Activated CD8-positive, alpha-beta memory T cell treated with anti-CD3 and anti-CD28 coated beads for 36 hours (primary cell): ENCODE measurements around the gene CHST2. TPM values are rescaled to one million over a fixed set of nuclear protein-coding genes. Genes with fewer than 3 reads are reported as not detected.
"Not testable (repeated sequence)": the region's sequence is repeated elsewhere in the genome, so short reads cannot be mapped to it uniquely, and the experiment has no call there.

Experiments used
- CTCF ChIA-PET: fragments of 350-600 bp; sonication (Branson Sonifier 250); formaldehyde crosslinking; loops from one replicate; lab custom pipeline; 2021; ENCODE audit warnings: antibody characterized with exemption; lab: Charles Lee
- POLR2A ChIA-PET: fragments of 350-600 bp; sonication (Branson Sonifier 250); formaldehyde crosslinking; loops from one replicate; lab custom pipeline; 2021; ENCODE audit warnings: antibody characterized with exemption; lab: Charles Lee
- total RNA-seq, 2 experiments: library from RNA; stranded (reverse); gene quantifications; one replicate each; pipeline ENCODE4 v1.2.3, GENCODE V29; 2021

Gene CHST2
- 1 to 10 TPM; 4.0 to 4.3 TPM for total RNA-seq

DNA sequence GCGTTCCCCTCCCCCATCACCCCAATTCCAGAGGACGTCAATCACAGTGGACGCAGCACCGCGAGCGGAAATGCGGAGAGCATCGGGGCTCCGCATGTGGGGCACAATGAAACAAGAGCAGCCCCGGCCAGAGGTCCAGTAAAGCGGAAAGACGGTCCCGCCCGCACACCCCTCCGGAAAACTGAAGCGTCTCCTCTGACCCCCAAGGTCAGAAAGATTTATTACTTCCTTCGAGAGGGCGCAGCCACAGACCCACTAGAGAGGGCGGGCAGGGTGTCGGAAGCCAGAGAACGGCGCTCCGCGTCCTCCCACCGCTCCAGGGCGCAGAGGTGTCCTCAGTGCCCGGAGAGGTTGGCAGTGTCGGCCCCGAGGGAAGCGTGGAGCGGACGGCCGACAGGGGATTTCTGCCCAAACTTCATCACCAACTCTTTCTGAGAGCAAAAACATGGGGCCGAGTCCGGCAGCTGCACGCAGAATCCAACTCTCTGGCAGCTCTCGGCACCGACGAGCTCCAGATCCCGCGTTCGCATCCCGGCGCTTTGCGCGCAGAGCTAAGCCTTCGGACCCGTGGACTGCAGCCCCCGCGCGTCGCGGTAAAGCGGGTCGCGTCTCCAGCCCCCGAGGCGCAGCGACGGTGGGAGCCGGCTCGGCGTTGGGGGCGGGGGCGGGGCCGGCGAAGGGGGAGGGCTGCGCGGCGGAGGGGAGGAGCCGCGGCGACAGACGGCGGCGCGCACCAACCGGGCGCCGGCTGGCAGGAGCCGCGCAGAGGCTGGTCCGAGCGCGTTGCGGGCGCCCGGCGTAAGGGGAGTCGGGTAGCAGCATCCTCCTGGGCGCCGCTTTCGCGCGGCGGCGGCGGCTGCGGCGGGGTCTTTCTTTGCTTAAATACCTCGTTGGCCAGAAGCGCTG is at the start of gene CHST2:
Gene CHST2 (plus strand): TSS at position 763 of the 906 bp plus-strand sequence. CDS start 1,046 bp downstream, outside the sequence.
- POLR2A ChIA-PET = no interaction called here
- CTCF ChIA-PET = interaction anchor here (0.6 kb wide), 1 partner anchor 60 kb away, joined by 3 read pairs; no protein-coding TSS in a partner anchor

DNA sequence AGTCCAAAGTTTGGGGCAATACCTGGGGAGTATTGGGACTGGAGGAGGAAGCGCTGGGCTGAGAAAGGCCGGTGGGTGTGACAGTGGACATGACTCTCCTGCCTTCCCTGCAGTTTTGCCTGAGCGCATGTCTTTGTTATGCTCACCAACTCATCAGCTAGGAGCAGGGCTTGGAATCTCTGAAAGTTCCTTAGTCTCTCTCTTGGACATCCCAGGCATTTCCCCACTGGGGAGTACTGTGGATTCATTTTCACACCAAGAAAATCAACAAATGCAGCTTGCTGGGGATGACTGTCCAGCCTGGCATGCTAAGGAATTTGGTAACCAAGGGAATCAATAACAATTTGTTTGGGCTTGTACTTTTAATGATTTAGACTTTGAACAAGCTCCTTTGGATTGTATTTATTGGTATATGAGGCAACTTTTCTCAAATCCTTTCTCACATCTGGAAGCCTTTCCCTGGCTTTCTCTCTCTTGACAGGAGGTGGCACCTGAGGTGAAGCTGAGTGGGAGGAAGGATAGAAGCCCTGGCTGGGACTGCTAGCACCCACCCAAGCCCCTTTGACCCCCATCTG is 48.5 kb upstream of the CHST2 start:
- POLR2A ChIA-PET = no interaction called here
- CTCF ChIA-PET = no interaction called here

GRCh38 chr3:143071776-143072175 is 47.8 kb upstream of the CHST2 start:
- POLR2A ChIA-PET = no interaction called here
- CTCF ChIA-PET = no interaction called here

DNA sequence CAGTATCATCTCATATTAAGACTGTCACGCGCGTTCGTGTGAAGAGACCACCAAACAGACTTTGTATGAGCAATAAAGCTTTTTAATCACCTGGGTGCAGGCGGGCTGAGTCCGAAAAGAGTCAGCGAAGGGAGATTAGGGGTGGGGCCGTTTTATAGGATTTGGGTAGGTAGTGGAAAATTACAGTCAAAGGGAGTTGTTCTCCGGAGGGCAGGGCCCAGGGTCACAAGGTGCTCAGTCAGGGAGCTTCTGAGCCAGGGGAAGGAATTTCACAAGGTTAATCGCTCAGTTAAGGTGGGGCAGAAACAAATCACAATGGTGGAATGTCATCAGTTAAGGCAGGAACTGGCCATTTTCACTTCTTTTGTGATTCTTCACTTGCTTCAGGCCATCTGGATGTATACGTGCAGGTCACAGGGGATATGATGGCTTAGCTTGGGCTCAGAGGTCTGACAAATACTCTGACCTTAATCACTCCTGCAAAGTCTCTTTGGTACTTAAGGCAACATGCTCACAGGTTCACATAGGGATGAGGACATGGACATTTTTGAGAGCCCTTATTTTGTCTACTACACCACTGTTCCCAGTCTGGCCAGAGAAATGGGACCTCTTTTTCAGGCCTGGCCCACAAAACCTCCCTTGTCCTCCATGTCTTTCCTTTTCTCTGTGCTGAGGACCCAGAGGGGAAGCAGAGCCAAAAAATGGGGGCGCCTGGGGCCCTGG is 47.1 kb upstream of the CHST2 start:
- POLR2A ChIA-PET, CTCF ChIA-PET: not testable (repeated sequence)

DNA sequence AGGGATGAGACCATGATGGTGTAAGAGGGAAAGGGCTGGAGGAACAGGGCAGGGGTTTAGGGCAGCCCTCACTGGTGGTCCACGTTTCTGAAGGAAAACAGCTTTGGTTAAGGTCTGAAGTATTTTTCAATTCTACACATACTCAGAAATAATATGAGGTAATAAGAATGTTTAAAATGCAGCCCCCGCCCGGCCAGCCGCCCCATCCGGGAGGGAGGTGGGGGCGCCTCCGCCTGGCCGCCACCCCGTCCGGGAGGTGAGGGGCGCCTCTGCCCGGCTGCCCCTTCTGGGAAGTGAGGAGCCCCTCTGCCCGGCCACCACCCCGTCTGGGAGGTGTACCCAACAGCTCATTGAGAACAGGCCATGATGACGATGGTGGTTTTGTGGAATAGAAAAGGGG is 46.0 kb upstream of the CHST2 start:
- POLR2A ChIA-PET, CTCF ChIA-PET: not testable (repeated sequence)

GRCh38 chr3:143073983-143074382 is 45.6 kb upstream of the CHST2 start:
- CTCF ChIA-PET, POLR2A ChIA-PET: not testable (repeated sequence)

- ChIA-PET POLR2A (no interaction called here), CTCF (no interaction called here)
These were observed 40.7 kb upstream of the CHST2 start for GRCh38 chr3:143078883-143079282.

DNA sequence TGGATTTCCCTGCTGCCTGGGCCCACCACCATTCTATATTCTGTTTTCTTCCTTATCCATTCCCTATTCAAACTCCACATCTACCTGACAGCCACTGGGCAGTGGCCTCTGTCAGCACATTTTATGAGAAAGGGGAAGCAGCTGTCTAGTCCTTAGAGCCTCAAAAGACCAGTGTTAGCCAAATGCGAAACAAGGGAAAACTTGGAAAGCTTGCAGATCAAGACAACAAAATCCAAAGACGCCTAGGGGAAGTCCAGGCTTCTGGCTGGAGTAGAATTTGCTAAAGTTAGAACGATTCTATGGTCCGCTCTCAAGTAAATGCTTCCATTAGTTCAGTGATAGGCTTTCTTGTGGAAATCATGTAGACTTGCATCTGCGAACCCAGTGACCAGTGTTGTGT is 39.4 kb upstream of the CHST2 start:
- ChIA-PET CTCF (no interaction called here), POLR2A (no interaction called here)

- CTCF ChIA-PET = interaction anchor here (1.6 kb wide), 1 partner anchor 20 kb away, joined by 3 read pairs; no protein-coding TSS in a partner anchor
- POLR2A ChIA-PET = interaction anchor here (1.0 kb wide), 1 partner anchor 79 kb away, joined by 3 read pairs; no protein-coding TSS in a partner anchor
These were observed 38.2 kb upstream of the CHST2 start for GRCh38 chr3:143081365-143081764.

DNA sequence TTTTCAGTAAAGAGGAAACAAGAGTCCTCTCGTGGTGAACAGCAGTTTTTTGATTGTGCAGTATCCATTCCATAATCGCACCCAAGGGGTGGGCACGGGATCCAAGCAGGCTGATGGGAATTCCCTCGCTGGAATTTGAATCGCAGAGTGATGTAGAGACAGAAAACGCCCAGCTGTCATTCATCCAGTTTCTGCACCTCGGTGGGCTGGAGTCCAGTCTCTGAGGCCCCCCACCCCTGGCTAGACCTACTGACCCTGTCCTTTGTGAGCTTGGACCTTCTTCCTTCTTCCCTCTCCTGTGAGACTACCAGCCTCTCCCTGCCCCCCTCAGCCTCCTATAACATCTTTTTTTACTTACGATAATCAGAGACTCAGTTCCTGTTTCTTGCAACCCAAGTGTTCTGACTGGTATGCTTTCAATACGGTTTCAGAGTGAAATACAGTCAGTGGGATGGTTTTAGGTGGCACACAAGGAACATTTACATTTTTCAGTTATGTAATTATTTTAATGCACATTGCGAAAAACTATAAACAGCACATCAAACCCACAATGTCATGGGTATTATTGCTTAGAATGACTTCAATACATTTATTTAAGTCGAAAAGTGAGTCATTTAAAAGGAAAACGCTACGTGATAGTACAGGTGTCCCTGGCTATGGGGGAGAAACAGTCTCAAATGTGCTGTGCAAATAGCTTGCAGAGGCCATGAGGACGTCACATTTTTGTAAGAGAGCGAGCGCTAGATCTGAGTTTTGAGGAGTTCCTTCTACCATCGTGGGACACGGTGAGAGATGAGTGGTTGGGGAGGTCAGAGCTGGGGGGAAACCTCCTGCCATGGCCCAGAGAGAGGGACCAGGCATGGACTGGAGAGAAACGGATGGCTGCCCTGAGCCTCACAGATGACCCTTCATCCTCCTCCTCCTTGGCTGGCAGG is 37.5 kb upstream of the CHST2 start:
- ChIA-PET CTCF (interaction anchor here (0.6 to 1.6 kb wide), 2 partner anchors 21 to 83 kb away, joined by 3 read pairs; no protein-coding TSS in a partner anchor), POLR2A (interaction anchor here (0.6 to 1.0 kb wide), 2 partner anchors 80 to 685 kb away, joined by 3 read pairs; no protein-coding TSS in a partner anchor)

DNA sequence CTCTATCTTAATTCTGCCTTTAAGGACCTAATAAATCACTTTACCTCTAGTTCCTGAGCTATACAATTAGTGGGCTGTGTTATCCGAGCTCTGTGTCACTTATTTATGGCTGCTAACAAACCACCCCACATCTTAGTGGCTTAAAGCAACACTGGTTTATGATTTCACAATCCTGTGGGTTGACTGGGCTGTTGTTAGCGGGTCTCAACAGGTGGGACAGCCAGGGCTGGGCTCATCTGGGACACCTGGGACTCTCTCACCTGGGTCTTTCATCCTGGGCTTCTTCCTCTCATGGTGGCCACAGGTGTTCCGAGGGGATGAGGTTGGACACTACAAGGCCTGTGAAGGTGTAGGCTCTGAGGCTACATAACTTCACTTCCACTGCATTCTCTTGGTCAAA is 35.8 kb upstream of the CHST2 start:
- CTCF ChIA-PET = interaction anchor here (0.7 kb wide), 2 partner anchors 12 to 525 kb away, joined by 3 to 4 read pairs; no protein-coding TSS in a partner anchor
- POLR2A ChIA-PET = no interaction called here

GRCh38 chr3:143084856-143085731 is 34.5 kb upstream of the CHST2 start:
- ChIA-PET POLR2A (no interaction called here), CTCF (no interaction called here)

GRCh38 chr3:143088835-143089234 is 30.7 kb upstream of the CHST2 start:
- ChIA-PET POLR2A (no interaction called here), CTCF (no interaction called here)

DNA sequence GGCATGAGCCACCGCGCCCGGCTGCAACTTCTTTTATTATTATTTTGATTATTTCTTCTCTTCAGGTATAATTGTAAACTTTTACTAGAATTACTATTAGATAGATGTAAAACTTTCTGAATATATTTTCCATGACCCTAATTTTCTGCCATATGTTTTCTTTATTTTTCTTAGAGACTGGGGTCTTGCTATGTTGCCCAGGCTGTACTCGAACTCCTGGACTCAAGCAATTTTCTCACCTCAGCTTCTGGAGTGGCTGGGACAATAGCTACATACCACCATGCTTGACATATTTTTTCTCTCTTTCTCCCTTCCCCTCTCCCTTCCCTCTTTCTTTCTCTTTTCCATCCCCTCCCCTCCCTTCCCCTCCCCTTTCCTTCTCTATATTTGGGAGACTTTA is 29.6 kb upstream of the CHST2 start:
- ChIA-PET CTCF (no interaction called here), POLR2A (interaction anchor here (0.7 kb wide), 1 partner anchor 264 kb away, joined by 4 read pairs; no protein-coding TSS in a partner anchor)

- ChIA-PET POLR2A (interaction anchor here (0.7 kb wide), 1 partner anchor 264 kb away, joined by 4 read pairs; no protein-coding TSS in a partner anchor), CTCF (no interaction called here)
These were observed 29.1 kb upstream of the CHST2 start for GRCh38 chr3:143090486-143090885.

DNA sequence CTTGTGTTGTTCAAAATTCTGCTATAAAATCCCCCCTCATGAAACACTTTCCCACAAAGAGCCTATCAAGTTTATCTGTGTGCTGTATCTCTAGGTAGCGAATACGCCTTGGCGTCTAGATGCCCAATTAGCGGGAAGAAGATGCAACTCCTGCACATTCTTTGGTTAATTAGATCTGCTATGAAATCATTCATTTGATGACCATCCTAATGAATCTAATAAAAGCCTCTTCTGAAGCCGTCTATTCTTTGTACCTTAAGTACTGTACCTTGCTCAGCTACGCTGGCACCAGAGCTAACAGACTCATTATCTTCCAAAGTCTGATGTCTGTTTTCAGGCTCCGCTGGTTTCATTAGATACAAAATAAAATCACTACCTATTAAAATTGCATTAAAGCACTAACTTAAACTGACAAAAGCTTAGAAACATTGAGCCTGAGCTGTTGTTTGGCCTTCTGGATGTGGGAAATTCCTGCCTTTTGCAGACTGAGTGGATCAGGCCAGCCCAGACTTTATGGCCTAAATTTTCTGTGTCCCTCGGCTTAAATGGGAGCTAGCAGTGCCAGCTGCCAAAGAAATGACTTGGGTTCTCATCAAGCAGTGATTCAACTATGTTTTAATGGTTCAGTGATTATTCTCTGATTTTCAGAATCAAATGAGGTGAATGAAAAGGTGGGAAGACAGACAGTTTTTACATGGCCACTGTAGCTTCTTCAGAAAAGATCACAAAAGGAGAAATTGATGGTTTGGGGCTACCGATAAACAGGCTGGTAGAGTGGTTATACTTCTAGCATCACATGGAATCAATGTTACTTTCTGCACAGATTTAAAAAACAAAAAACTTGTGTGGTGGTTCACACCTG is 28.4 kb upstream of the CHST2 start:
- ChIA-PET POLR2A (interaction anchor here (0.7 kb wide), 1 partner anchor 263 kb away, joined by 4 read pairs; no protein-coding TSS in a partner anchor), CTCF (no interaction called here)

DNA sequence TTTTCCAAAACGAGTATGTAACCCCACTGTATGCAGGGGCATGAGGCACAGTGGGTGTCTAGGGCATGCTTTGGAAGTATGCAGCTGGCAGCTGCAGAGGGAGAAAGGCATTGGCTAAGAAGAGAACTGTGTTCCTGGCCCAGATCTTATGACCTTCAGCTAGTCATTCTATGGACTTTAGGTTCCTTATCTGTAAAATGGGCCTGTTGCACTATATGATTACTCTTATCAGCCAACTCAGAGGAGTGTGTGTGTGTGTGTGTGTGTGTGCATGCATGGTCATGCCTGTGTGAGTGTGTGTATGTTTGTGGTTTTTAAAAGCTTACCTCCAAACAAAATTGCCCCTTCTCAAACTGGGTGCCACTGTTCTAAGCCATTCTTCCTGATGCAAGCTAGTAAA is 27.4 kb upstream of the CHST2 start:
- CTCF ChIA-PET = no interaction called here

More for the DNA sequence above, 27.4 kb upstream of the CHST2 start:
- POLR2A ChIA-PET = no interaction called here
